Stimulated activated CD4-positive, alpha-beta T cell treated with anti-CD3 and anti-CD28 coated beads, Interleukin-4, amount 100 ng/mL, for 24 hours (primary cell): ENCODE measurements around the gene SLC17A8.
A peak's percentile ranks its signal among the peaks of the same experiment; 100 is the strongest.
"Not testable (repeated sequence)": the region's sequence is repeated elsewhere in the genome, so short reads cannot be mapped to it uniquely, and the experiment has no call there.

Experiments
- DNase-seq: peaks from one replicate; pipeline ENCODE4 v3.0.0-alpha.2; 2020

SLC17A8 gene

GRCh38 chr12:100372853-100373640 is 16.2 kb downstream of the SLC17A8 start:
- no peak for DNase-seq

DNA sequence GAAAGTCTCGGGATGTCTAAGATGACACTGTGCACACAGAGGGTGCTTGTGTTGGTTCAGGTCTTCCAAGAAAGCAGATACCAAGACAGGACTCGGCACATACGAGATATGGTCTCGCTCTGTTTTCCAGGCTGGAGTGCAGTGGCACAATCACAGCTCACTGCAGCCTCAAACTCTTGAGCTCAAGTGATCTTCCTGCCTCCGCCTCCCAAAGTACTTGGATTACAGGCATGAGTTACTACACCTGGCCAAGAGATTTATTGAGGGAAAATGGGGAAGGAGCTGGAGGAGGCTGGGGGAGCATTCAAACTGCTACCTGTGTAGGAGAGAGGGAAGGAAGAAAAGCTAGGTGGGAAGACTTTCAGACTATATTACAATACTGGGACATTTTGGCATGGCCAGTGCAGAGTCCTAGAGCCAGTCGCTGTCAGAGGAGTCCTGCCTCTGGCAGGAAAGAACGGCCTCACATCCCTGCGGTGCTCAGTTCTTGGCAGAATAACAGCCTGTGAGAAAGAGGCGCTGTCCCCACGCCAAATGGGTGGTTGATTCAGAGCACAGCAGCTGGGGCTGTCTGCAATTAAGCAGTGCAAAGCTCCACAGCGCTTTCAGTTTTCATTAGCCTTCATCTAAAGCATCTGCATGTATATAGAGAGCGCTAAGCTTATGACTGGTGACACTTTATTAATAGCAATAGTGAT is 18.3 kb downstream of the SLC17A8 start:
- DNase-seq: no peak

GRCh38 chr12:100376161-100376560 is 19.3 kb downstream of the SLC17A8 start:
- no peak for DNase-seq

GRCh38 chr12:100381379-100381778 is 24.5 kb downstream of the SLC17A8 start:
- DNase-seq: no peak

GRCh38 chr12:100382338-100382737 is 25.5 kb downstream of the SLC17A8 start:
- no peak for DNase-seq

DNA sequence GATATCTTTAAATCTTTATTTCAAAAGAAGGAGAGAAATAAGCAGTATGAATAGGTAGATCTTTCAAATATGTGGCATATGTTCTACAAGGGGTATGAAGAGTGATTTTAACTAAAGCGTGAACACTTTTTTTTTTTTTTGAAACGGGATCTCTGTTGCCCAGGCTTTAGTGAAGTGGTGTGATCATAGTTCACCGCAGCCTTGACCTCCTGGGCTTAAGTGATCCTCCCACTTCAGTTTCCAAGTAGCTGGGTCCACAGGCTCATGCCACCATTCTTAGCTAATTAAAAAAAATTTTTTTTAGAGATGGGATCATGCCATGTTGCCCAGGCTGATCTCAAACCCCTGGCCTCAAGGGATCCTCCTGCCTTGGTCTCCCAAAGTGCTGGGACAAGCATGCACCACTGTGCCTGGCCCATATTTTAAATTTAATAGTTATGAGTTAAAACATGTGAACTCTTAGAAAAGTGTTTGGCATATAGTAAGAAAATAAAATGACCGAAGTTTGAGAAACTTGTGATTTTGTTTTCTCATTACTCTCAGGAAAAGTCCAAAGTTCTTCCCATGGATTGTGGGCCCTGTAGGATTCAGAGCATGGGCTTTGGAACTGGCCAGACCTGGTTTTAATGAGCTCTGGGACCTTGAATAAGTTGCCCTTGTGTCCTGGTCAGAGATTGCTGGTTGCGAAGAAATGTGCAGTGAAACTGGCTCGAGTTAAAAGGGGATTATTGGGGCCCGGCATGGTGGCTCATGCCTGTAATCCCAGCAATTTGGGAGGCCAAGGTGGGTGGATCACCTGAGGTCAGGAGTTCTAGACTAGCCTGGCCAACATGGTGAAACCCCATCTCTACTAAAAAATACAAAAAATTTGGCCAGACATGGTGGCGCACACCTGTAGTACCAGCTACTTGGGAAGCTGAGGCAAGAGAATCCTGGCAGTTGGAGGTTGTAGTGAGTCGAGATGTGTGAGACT is 27.0 kb downstream of the SLC17A8 start:
- DNase-seq: no peak

DNA sequence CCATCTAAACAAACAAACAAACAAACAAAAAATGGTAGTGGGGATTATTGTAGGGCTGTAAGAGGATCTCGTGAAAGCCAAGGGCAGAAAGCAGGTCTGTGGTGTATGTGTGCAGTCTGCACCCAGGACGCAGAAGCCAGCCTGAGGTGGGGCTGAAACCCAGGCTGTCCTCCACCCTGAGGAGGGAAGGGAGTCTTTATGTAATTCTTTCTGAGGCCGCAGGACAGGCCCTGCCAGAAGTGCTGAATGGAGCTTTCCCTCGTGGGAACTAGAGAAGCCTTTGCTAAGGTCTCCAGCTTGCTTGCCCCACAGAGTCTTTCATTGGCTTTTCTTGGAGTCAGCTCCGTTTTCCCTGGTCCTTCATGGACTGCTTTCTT is 27.7 kb downstream of the SLC17A8 start:
- DNase-seq: no peak

DNA sequence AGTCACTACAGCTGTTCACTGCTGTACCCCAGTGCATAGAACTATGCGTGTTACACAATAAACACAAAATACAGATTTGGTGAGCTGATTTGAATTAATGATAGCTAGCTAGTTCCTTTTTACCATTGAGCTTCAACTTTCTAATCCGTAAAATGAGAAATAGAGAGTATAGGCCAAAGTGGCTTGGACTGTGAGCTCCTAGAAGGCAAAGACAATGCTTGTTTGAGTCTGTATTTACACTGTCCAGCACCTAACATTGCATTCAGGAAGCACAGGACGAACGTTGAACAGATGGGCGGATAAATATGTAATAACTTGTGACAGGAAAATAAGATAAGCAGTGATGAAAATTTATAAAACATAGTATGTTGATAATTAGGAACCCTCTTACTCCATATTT is 31.5 kb downstream of the SLC17A8 start:
- DNase-seq: no peak

GRCh38 chr12:100391856-100392255 is 35.0 kb downstream of the SLC17A8 start:
- no peak for DNase-seq

DNA sequence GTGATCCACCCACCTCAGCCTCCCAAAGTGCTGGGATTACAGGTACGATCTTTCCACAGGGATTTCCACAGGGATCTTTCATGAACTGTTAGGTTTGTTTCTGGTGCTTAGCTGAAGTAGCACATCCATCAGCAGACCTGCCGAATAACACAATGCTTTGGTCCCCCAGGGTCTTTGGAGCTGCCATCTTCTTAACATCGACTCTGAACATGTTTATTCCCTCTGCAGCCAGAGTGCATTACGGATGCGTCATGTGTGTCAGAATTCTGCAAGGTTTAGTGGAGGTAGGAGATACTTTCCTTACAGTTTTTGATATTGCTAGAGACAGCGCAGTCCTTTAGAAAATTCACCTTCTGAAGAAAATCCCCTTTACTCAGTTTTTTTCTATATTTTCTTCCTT is 36.3 kb downstream of the SLC17A8 start:
- DNase-seq: no peak

DNA sequence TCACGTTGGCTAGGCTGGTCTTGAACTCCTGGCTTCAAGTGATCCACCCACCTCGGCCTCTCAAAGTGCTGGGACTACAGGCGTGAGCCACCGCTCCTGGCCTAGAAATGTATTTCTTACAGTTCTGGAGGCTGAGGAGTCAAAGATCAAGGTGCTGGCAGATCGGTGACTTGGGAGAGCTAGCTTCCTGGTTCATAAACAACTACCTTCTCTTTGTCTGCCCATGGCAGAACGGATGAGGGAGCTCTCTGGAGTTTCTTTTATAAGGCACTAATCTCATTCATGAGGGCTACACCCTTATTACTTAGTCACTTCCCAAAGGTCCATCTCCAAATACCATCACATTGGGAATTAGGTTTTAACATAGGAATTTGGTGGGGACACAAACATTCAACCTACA is 38.9 kb downstream of the SLC17A8 start:
- DNase-seq: no peak

GRCh38 chr12:100398307-100398706 is 41.4 kb downstream of the SLC17A8 start:
- DNase-seq: no peak

GRCh38 chr12:100399095-100399494 is 42.2 kb downstream of the SLC17A8 start:
- DNase-seq: no peak

GRCh38 chr12:100401660-100402059 is 44.8 kb downstream of the SLC17A8 start:
- DNase-seq: no peak

DNA sequence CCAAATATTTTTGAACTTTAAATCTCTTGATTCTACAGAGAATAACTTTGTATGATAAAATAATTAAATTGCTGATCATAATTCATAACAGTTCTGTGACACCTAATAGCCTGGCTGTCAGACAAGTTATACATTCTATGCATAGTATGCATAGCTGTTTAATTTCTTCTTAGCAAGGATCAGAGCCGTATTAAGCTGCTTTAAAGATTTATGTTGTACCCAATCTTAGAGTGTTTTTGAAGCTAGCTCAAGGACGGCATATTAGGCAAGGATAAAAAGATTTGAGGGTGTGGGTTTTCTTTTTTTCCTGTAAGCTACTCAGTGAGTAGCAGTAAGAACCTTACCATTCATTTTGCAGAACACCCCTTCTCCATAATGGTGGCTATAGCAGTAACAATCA is 45.9 kb downstream of the SLC17A8 start:
- no peak for DNase-seq

DNA sequence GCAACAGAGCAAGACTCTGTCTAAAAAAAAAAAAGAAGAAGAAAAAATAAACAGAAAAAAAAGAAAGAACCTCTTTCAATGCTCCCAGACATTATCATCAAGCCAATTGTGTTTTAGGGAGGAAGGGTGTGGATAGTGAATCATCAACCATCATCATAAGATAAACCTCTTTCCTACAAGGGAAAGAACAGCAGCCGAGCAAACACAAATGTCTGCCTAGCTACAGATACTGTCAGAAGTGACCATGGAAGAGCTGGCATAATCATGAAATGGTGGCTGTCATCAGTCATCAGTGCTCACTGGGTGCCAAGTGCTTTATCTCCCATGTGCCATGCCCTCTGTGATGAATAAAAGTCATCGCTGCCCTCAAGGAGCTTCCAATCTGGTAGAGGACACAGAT is 46.6 kb downstream of the SLC17A8 start:
- no peak for DNase-seq

GRCh38 chr12:100404769-100405407 is 48.0 kb downstream of the SLC17A8 start:
- DNase-seq: peak; percentile 14

- DNase-seq: no peak
These were observed 56.1 kb downstream of the SLC17A8 start for GRCh38 chr12:100413001-100413400.

DNA sequence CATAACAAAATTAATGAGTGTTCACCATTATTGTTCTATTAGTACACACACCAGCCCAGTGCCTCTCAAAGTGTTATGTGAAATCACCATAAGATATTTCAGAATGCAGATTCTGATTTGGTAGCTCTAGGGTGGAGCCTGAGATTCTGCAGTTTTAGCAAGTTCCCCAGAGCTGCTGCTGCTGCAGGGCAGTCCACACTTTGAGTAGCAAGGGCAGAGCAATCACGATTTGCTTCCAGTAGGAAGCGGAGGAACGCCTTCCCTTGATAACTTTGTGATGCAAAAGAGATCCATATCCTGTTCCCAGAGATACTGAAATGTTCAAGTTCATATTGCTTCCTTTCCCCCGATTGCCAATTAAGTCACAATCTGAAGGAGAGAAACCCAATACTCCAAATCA is 57.9 kb downstream of the SLC17A8 start:
- no peak for DNase-seq

GRCh38 chr12:100422646-100423045 is 65.8 kb downstream of the SLC17A8 start:
- no peak for DNase-seq

GRCh38 chr12:100426145-100426544 is 69.3 kb downstream of the SLC17A8 start:
- DNase-seq: no peak

GRCh38 chr12:100427078-100427477 is 70.2 kb downstream of the SLC17A8 start:
- no peak for DNase-seq

GRCh38 chr12:100430251-100430650 is 73.4 kb downstream of the SLC17A8 start:
- DNase-seq: not testable (repeated sequence)
